VCaP (cell line): ENCODE results near the gene NAALADL2.

Experiments used
- H3K27ac ChIP-seq: fragments of 450-650 bp; 2 replicates; pipeline ENCODE4 v1.5.1; 2017
- TF ChIP-seq, protein P1 (sequence below): fragments of 450-650 bp; conservative IDR thresholded peaks from 2 replicates; pipeline ENCODE4 v1.5.1; 2017; ENCODE audit warnings: mild to moderate bottlenecking, moderate library complexity

NAALADL2 gene

DNA sequence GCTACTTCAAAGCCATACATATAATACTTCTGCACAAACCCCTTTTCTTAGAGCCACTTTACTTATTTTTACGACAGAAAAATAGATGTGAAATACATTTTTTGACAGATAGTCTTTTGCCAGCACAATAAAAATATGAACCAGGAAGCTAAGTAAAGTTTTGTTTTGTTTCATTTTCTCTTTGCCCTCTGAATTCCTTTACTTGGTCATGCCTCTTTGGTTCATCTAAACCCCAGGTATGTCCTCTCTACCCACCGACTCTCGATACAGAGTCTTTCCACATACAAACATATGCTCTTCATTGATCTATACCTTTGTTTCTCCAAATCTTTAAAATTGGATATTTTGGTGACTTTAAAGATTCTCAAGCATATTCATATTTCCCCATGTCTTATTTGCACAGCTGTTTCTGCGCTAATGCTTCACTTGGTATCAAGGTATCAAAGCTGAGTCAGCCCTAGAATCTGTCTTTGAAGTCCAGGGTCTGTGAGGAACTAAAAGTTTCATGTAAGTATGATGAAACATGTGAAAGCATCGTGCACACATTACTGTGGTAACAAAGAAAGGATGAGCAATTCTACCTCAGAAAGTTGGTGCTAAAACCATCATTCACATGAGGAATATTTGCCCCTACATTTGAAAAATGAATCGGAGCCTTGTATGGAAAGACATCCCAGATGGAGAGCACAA, 845.4 kb downstream of the NAALADL2 start:
- no peak overlapping the region for H3K27ac ChIP-seq
- TF ChIP-seq, protein P1, sequence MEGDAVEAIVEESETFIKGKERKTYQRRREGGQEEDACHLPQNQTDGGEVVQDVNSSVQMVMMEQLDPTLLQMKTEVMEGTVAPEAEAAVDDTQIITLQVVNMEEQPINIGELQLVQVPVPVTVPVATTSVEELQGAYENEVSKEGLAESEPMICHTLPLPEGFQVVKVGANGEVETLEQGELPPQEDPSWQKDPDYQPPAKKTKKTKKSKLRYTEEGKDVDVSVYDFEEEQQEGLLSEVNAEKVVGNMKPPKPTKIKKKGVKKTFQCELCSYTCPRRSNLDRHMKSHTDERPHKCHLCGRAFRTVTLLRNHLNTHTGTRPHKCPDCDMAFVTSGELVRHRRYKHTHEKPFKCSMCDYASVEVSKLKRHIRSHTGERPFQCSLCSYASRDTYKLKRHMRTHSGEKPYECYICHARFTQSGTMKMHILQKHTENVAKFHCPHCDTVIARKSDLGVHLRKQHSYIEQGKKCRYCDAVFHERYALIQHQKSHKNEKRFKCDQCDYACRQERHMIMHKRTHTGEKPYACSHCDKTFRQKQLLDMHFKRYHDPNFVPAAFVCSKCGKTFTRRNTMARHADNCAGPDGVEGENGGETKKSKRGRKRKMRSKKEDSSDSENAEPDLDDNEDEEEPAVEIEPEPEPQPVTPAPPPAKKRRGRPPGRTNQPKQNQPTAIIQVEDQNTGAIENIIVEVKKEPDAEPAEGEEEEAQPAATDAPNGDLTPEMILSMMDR: no peak

DNA sequence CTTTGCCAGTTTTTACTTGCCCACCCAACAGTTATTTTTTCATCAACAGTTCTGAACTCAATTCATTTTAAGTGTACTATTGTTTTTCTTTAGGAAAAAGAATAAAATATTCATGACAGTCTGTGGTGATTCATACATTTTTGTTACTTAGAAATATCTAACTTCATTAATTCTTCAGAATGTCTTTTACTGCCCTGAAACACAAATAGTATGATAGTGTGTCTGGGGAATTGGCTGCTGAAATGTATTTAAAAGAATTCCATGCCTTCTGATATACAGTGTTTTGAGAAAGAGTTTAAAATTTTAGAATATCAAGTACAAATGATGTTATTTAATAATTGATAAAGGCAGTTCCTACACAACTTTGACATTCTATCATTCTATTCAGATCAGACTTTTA, 854.1 kb downstream of the NAALADL2 start:
- TF ChIP-seq, protein P1: no peak
- no peak overlapping the region for H3K27ac ChIP-seq

DNA sequence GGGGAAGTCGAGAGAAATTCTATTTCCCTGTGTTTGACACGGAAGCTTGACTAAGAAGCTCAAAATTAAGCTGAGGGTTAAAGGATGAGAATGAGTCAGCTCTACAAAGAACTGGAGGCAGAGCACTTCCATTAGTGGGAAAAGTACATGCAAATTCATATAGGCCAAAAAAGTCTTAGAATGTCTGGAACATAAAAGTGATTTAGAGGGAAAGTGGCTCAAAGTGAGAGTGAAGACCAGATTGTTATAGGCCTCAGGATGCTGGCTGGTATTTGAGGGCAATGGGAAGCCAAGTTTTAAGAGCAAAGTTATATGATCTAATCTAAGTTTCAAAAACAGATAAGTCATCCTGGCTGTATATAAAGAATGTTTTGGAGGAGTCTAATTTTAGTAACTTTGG, 857.3 kb downstream of the NAALADL2 start:
- no peak overlapping the region for H3K27ac ChIP-seq
- TF ChIP-seq, protein P1: no peak

DNA sequence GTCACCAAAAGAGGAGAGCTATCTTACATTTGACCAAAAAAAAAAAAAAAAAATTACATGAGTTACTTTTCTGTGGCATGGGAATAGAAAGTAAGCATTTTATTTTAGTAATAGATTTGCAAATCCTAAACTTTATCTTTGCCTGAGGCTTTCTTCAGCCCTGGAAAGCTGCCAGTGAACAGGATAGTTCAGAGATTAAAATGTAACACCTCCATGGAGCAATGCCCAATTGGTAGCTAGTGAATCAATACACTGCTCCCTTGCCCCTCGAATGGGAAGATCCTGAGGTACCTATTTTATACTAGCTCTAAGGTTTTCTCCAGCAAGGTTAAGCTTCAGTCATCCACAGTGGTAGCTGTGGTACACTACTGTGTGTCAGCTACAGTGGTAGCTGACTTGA, 867.1 kb downstream of the NAALADL2 start:
- TF ChIP-seq, protein P1: no peak
- no peak overlapping the region for H3K27ac ChIP-seq

DNA sequence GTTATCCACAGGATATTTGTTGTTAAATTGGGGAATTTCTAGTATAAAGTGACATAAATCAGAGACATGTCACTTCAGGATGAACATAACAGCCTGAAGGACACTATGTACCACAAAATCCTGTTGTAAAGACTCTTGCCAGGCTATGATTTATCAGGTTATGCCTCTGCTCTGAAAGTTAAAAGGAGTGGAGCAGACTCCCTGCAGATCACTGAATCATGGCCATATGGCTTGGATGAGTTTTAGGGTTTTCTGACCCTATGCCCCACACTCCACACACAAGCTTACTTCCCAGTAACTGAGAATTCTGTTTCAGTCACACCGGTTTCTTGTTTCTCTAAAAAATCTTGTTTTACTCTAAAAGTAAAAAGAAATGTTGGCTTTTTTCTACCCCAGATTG, 869.4 kb downstream of the NAALADL2 start:
- TF ChIP-seq, protein P1: no peak

DNA sequence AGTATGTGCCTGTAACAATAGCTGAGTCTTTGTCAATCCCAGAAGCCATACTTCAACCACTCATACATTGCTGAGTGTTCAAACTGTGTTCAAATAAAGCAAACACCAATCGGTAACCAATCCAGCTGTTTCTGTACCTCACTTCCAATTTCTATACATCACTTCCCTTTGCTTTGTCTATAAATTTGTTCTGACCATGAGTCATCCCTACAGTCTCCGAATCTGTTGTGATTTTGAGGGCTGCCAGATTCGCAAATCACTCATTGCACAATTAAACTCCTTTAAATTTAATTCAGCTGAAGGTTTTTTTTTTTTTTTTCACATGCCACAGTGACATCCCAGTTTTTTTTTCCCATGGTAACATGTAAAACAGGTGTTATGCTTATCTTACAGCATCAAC, 870.3 kb downstream of the NAALADL2 start:
- H3K27ac ChIP-seq: no peak overlapping the region
- TF ChIP-seq, protein P1: no peak

More for the DNA sequence above, 869.4 kb downstream of the NAALADL2 start:
- H3K27ac ChIP-seq: no peak overlapping the region

DNA sequence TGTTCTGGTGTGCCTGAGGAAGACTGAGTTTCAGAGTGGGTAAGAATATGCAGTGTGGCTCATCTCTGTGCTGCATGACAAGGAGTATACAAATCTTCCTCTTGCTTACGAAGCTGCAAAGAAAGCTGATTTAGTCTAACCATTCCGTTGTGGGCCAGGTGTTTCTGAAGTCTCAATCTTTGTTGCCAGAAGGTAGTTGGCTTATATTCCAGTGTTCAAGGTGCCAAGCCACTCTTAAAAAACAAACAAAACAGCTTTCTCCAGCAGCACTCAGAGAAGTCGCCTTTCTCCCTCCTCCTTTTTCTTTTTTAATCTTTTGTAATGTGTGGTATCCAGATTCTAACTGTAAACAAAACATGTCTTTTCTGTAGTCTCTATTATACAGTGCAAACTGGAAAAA, 872.4 kb downstream of the NAALADL2 start:
- H3K27ac ChIP-seq: peak overlapping the region; percentile 29; the same call in 1 of the 2 replicates
- TF ChIP-seq, protein P1: no peak
